ENCODE data around the gene MEI1.

The MEI1 gene

DNA sequence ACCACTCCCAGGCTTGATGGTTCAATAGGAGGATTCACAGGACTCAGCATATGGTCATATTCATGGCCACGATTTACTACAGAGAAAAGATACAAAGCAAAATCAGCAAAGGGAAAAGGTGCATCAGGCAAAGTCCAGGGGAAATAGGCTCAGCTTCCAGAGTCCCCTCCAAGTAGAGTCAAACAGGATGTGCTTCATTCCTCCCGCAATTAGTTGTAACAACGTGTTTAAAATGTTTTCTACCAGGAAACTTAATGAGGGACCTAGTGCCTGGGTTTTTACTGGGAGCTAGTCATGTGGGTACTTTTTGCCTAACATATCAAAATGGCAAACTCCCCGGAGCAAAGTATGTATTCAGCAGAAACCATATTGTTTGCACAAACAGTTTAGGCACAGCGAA, 118.7 kb downstream of the MEI1 start:
- H3K27ac ChIP-seq: no peak overlapping the region
- no peak for TF ChIP-seq ZFX (IDR thresholded peaks at IDR 0.05)
- TF ChIP-seq, protein P1, sequence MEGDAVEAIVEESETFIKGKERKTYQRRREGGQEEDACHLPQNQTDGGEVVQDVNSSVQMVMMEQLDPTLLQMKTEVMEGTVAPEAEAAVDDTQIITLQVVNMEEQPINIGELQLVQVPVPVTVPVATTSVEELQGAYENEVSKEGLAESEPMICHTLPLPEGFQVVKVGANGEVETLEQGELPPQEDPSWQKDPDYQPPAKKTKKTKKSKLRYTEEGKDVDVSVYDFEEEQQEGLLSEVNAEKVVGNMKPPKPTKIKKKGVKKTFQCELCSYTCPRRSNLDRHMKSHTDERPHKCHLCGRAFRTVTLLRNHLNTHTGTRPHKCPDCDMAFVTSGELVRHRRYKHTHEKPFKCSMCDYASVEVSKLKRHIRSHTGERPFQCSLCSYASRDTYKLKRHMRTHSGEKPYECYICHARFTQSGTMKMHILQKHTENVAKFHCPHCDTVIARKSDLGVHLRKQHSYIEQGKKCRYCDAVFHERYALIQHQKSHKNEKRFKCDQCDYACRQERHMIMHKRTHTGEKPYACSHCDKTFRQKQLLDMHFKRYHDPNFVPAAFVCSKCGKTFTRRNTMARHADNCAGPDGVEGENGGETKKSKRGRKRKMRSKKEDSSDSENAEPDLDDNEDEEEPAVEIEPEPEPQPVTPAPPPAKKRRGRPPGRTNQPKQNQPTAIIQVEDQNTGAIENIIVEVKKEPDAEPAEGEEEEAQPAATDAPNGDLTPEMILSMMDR (conservative IDR thresholded peaks at IDR 0.05): no peak

DNA sequence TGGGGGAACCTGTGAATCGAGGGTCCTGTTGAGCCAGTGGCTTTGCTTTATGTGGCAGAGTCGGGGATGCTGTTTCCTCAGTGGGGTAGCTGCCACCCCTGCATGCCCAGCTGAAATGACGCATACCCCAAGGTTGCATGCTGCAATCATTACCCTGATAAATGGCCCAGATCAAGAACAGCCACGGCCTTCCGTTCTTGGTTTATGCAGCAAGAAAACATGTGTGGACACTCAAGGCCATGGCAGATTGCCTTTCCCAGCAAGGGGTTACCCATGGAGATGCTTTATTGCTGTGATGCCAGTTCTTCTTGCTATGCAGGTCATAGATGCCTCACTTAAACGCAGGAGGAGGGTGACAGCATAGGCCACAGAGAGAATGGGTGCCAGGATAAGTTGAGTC, 119.3 kb downstream of the MEI1 start:
- no peak overlapping the region for H3K27ac ChIP-seq
- TF ChIP-seq ZFX (IDR thresholded peaks at IDR 0.05): no peak
- TF ChIP-seq, protein P1 (conservative IDR thresholded peaks at IDR 0.05): no peak

DNA sequence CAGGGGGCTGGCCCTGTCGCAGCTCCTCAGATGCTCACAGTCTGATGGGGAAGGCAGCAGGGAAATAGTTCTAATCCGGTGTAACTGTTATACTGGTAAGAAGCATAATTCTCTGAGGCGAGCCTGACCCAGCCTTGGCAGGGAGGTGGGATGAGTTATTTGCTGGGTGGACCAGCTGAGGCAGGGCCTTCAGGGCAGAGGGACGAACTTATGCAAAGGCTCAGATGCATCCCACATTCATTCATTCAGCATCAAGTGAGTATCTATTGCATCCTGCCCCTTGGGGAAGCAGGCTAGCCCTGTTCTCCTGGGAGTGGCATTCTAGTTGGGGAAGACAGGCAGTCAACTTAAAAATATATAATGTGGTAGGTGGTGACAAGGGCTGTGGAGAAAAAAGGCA, 120.0 kb downstream of the MEI1 start:
- no peak overlapping the region for H3K27ac ChIP-seq
- no peak for TF ChIP-seq ZFX (IDR thresholded peaks at IDR 0.05)
- TF ChIP-seq, protein P1 (conservative IDR thresholded peaks at IDR 0.05): no peak

DNA sequence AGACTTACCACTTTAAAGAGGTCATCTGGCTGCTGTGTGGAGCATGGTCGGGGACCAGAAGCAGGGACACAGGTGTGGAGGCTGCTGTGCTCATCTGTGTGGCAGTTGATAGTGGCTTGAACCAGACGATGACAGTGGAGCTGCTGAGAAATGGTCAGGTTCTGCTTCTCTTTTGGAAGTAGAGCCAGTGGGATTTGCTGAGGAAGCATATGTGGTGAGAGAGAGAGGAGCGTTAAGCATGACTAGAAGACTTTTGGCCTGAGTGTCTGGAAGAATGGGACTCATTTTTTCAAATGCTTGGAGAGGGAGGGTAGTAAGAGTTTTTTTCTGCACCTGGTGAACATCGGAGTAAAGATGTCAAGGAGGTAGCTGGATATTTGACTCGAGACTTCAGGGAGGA, 121.1 kb downstream of the MEI1 start:
- H3K27ac ChIP-seq: no peak overlapping the region
- no peak for TF ChIP-seq ZFX (IDR thresholded peaks at IDR 0.05)
- TF ChIP-seq, protein P1 (conservative IDR thresholded peaks at IDR 0.05): no peak

DNA sequence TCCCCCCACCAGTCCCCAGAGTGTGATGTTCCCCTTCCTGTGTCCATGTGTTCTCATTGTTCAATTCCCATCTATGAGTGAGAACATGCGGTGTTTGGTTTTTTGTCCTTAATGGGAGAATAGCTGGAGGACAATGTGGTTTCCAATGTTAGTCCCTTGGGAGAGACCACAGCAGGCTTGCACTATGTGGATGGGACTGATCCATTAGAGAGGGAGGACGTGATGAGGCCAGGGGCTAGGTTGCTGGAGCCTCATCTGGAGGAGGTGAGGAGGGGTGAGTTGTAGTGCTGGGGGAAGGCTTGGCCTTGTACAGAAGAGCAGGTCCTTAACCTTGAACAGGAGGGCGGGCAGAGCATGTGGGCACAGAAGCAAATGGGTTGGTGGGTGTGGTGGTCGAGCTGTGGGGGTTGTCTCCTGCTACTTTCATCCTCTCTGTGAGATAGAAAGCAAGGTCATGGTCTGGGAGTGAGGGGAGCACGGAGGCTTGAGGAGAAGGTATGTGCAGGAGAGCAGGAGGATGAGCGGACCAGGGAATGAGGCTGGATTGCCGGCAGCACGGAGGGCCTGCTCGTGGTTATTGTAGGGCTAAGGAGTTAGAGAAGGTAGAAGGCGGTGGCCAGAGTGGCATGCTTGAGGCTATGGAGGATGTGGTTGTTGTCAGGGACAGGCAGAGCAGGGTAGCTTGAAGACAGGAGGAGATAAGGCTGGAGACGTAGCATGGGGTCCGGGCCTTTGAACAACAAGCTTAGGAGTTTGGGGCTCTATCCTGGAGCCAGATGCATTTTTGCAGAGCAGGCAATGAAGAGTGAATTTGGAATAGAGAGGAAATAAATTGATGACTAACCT, 122.4 kb downstream of the MEI1 start:
- no peak overlapping the region for H3K27ac ChIP-seq
- TF ChIP-seq, protein P1 (conservative IDR thresholded peaks at IDR 0.05): no peak
- no peak for TF ChIP-seq ZFX (IDR thresholded peaks at IDR 0.05)

DNA sequence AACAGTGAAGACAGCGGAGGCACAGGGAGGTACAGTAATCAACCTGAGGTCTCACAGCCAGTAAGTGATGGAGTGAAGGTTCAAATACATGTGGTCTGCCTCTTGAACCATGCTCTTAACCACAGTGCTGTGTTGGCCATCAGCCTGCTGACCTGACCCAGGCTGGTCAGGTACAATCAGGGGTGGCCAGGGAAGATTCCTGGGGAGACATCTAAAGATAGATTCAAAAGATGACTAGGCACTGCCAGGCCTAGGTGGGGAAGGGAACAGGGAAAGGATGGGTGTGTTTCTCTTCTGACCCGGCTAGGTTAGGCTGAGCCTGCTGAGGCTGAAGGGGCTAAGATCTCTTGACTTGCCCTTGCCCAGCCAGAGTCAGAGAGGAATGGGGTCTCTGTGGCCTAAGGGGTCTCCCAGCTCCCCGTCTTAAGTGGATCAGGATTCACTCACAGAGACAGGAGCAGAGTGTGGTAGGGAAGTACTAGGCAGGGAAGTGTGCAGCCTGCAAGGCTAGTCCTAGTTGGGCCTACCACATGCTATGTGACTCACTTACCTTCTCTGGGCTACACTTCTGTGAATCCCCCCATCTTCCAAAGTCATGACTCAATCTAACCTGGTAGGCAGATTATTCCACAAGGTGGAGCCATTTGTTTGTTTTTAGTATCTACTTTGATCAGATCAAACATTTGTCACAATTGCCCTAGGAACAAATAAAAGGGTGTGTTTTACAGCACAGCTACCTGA, 123.2 kb downstream of the MEI1 start:
- TF ChIP-seq, protein P1 (conservative IDR thresholded peaks at IDR 0.05): peak; percentile 82
- no peak for TF ChIP-seq ZFX (IDR thresholded peaks at IDR 0.05)
- no peak overlapping the region for H3K27ac ChIP-seq

DNA sequence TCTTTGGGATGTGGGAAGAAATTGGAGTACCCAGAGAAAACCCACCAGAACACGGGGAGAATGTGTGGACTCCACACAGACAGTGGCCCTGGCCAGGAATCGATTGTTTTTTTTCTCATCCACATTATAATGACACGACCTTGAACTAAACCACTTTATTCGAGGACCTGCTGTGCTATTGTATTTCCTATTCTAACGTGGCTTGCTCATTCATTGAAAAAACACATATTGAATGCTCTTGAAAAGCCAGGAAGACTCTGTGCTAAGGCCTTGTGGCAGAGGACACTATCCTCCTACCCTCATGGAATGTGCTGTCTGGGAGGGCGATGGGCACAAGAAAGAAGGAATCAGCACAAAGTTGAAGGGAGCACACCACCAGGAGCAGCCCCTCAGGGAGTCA, 124.5 kb downstream of the MEI1 start:
- no peak overlapping the region for H3K27ac ChIP-seq
- no peak for TF ChIP-seq ZFX (IDR thresholded peaks at IDR 0.05)
- TF ChIP-seq, protein P1 (conservative IDR thresholded peaks at IDR 0.05): no peak

All from C4-2B (cell line).